GM18498 (cell line): Measurements from ENCODE around the gene MS4A7.

Experiments
- ATAC-seq: cut with Tn5 transposase; IDR thresholded peaks from one replicate; pipeline ENCODE4 v1.9.1; 2021; ENCODE audit warnings: mild to moderate bottlenecking, moderate library complexity; ENCODE audit not compliant: unreplicated experiment

MS4A7 gene

DNA sequence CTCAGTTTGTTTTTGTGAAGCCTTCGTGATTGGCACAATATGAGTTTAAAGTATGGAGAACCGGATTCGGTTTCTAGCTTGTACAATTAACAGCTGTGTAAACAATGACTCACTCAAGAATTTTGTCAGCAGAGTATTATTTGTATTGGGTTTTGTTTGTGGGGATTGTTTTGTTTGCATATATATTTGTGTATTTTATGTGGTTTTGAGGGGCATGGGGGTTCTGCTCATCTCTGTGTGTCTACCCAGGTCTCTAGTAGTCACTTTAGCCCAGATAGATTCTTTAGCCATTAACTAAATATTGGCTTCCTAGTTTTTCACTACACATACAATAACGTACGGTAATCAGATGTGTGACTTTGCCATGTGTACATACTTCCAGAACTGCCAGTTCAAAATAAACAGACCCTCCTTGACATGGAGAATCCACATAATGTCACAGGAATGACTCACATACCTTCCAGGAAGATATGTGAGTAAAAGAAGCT is 7.5 kb upstream of the MS4A7 start:
- no peak for ATAC-seq

DNA sequence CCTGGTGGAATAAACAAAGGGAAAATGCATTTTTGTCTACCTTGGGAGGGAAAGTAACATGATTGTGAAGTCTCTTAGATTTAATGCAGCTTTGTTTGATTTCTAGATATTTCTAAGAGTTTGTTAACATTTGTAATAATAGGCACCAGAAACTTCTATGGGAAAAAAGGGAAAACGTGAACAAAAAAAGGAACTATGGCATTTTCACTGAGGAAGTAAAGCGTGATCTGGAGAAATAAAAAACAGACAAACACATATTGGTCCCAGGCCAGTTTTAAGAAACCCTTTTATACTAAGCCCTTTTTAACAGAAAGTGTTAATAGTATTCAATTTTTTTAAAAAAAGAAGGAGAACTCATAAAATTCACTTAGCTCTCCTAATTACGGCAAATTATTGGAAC is 6.9 kb upstream of the MS4A7 start:
- ATAC-seq: no peak

DNA sequence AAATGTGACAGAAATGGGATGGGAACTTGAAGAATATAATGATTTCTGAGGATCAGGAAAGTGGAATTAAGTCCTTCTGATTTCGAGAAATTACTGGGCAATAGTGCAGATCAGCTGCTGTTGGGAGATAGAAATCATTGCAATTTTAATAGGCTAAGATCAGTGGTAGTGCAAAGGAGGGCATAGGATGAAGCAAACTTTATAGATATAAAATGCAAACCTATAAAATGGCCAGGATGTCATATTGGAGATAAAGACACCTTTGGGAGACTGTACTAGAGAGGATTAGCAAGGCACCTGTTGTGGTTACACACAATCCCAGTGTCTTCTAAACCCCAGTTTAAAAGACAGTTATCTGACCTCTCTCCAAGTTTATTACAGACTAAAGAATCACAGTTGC is 6.5 kb upstream of the MS4A7 start:
- no peak for ATAC-seq

DNA sequence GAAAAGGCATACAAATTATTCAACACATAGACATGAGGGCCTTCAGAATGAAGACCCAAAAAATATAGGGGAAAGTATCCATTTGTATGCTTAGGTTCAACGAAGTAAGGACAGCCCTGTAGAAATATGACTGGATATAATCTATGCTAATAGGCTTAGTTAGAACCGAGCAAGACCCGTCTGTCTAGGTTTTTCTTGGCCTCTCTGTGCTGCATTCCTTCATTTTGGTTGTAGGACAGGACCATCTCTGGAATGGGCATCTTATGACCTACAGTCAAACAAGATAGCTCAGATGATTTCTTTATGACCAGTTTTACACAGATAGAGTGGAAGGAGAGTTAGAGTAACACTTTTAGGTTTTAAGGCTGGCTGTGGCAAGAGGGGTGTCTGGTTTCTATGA is 5.6 kb upstream of the MS4A7 start:
- no peak for ATAC-seq

DNA sequence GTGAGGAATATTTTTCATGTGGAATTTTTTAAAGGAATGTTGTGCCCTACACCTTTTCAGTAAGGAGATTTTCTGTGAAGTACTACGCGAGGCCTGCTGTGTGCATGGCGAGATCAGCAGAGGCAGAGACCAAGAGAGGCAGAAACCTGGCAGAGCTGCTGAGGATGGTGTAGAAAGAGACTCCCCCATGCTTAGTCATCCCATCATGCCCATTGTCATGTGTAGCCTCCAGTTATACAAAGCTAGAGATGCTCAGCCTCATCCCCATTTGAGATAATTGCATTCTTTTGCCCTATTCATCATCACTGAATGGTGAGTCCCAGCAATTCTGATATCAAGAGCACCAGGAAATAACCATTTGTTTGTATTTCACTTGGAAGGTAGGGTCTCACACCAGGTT is 3.0 kb upstream of the MS4A7 start:
- no peak for ATAC-seq

DNA sequence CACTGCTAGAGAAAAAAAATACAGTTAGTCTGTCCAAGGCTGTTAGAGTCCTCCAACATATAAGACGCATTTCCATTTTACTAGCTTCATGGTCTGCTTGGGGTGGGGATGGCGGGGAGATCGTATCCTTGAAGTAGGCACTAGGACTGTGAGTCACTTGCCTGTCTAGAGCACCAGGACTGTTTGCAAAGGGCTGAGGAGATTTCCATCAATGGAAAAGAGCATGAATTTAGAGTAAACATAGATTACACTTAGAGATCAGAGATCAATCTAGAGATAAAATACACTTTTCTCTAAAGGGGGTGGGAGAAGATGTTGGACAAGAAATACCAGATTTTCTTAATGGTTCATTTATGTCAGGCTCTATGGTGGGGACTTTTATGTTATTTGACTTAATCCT is 1.7 kb upstream of the MS4A7 start:
- no peak for ATAC-seq

DNA sequence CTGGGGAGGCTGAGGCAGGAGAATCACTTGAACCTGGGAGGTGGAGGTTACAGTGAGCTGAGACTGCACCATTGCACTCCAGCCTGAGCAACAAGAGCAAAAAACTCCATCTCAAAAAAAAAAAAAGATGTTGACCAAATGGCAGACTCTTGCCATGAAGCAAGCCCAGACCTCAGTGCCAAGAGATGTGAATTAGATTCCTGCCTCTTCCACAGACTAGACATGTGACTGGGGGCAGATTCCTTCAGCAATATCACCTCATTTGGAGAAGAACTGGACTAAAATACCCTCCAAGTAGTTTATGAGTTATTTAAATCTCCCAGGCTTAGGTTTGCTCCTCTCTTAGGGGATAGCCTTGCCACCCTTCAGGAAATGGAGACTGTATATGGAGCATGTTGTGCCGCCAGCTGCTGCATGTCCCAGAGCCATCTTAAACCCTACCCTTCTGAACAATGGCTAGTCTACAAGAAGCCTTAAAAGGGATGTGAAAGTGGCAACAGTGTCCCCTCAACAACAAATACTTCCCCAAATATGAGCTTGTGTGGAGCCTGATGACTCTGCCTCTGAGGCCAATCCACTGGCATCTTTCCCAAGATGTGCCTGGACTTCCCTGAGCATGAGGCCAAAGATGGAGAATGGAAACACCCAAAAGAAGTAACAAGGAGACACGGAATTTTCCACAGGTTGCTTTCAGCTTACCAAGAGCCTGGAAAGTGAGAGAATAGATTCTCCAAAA is 763 bp upstream of the MS4A7 start:
- peak; percentile 56 for ATAC-seq

DNA sequence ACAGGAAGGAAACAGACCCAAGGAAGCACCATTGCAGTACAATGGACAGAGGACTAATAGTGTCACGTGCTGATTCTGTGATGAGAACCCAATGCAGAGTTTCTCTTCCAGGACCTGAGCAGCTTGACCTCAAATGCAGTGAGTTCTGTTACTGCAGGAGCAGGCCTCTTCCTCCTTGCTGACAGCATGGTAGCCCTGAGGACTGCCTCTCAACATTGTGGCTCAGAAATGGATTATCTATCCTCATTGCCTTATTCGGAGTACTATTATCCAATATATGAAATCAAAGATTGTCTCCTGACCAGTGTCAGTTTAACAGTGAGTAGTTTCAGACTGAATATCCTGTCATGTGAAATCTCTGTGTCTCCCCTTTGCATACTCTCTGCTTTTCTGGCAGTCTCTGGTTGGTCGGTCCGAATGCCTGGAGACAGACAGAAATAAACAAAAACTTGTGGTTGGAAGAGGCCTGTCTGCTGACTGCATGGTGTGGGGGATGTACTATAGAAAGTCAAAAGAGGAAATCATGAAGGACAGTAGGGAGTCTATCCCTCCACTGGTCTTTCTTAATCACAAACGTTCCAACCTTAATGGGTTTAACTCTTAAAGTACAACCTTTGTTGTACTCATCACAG is 11.1 kb downstream of the MS4A7 start:
- peak; percentile 92 for ATAC-seq

DNA sequence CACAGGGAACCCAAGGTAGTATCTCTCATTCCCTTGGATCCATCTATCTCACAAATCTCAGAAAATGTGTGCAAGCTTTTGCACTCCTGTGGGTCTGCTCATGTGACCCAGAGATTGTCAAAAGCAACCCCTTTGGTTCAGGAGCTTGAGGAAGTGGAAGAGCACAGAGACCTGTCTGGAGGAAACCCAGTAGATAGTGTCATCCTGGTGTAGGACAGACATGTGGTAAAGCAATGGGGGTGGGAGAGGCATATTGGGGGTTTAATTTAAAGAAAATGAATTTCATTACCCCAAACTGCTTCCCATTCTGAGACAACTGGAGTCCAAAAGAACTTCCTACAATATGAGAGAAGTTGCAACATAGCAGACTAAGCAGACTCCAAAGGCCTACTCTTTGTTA is 12.1 kb downstream of the MS4A7 start:
- no peak for ATAC-seq

DNA sequence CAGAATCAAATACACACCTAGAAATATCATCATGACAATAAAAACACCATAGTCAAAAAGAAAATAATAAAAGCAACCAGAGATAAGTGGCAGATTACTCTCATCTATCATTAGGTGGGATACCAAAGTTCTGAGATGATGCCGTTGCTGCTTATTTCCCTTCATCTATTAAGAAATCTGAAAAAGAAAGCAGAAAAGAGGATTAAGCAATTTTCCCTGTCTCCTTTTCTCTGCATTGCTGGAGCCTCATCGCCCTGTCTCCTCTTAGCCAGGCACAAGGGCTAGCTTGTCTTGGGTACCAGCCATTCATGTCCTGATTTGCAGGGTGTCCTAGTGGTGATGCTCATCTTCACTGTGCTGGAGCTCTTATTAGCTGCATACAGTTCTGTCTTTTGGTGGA is 14.0 kb downstream of the MS4A7 start:
- no peak for ATAC-seq

DNA sequence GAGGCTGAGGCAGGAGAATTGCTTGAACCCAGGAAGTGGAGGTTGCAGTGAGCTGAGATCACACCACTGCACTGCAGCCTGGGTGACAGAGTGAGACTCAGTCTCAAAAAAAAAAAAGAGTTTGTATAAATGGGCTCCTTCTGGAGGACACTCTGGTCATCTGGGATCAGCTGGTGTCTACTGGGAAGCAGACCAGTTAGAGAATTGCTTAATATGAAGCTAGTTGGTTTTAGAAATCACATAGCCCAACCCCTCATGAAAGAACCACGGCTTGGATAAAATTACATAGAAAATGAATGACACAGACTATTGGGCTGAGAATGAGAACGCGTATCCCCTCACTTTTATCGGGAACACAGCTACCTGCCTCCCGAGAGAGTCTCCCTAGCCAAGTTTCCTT is 14.7 kb downstream of the MS4A7 start:
- no peak for ATAC-seq

DNA sequence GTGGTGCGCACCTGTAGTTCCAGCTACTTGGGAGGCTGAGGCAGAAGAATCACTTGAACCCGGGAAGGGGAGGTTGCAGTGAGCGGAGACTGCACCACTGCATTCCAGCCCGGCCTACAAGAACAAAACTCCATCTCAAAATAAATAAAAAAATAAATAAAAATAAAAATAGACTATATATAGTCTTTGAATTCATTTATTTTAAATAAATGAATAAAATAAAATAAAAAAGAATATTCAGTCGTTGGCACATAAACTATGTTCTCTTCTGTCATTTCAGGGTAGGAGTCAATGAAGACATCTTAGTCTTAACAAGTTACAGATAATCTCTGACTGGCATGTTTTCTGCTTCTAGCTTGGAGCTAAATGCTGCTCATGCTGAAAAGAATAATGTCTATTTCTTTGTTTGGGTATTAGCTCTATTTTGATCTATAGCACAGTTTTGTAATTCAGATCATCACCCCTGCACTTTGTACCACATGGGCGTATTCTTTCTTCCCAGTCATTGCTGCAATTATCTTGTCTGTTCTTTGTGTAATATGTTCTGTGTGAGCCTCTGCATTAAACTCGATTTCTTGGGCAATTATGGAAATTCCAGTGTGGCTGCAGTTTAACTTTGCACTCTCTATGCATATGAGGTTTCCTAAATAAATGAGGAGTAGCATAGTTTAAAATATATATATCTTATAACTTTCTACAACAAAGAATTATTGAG is 16.5 kb downstream of the MS4A7 start:
- ATAC-seq: no peak

DNA sequence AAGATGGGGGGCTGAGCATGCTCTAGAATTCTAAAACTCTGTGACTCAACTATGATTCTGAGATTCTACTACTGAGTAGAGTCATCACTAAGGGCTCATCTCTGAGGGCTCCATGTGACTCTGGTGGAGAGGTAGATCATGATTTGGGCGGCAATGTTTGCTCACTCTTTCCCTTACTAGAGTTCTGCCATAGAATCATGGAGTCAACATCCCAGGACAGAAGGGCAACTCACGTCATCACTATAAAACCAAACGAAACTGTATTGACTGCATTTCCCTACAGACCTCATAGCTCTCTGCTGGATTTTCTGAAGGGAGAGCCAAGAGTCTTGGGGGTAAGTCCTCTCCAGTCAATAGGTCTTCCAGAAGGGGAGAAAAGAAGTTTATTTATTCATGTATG is 18.1 kb downstream of the MS4A7 start, which contains the start of gene MS4A14:
MS4A14 (plus strand) TSS at position 78 of the 400 bp plus-strand sequence; CDS start at position 198, 120 bp downstream.
- peak; percentile 21 for ATAC-seq

DNA sequence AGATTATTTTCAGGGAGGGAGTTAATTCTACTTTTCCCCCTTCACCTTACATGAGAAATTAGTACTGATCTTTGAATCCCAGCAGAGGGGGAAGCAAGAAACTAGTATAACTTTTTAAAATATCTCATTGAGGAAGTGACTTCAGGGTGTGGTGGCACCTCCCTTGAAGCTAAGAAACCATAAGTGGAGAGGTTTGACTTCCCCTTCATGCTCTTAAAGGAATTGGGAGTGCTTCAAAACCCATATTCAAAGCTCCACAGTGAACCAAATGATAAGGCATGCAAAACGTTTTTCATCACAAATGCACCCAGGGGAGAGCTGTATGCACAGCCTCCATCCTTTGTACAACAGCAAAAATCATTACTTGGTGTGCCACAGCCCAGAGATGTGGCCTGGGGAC is 18.5 kb downstream of the MS4A7 start:
- peak; percentile 72 for ATAC-seq

DNA sequence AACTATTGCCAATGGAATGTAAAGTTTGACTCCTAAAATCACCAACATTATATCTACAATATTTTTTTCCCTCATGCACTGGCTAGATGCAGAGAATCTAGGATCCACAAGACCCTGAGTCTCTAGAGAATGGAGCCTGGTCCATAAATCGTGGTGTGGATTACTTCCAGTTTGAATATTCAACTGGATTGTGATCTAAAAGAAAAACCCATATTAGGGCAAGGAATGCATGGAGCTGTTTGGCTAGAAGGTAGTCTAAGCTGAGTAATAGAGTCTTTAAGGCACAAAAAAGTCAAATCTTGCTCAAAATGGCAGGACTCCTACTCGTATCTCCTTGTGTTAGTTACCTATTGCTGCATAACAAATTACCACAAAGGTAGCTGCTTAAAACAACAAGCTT is 41.7 kb downstream of the MS4A7 start:
- no peak for ATAC-seq

DNA sequence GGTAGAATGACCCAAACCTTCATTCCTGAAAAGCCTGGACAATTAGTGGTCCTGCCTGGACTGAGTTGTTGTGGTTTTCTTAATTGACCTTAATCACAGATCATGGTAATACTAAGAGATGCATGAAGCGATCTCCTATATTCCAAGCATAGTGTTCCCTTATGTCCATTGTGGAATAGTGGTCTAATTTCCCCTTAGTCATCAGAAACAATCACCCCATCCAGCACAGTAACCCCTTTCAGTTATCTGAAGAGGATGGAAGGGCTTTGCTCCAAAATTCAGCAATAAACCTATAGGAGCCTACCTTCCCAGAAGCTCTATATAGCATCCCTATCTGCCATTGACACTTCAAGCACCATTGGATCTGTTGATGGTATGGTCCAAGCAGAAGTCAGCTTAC is 44.3 kb downstream of the MS4A7 start:
- ATAC-seq: no peak

DNA sequence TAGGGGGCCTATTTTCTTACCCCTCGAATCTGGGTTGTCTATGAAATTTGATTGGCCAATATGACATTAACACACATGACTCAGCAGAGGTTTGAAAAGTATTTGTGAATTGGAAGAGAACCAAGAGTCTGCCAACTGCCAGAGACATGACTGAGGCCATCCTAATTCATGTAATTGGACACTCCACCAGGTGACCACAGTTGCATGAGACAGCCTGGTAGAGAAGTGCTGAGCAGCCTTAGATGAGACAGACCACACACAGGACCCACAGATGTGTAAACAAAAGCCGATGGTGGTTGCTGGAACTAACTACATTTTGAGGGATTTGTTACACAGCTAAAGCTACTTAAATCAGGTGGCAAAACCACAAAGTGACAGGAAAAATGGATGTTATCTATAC is 50.2 kb downstream of the MS4A7 start:
- no peak for ATAC-seq

DNA sequence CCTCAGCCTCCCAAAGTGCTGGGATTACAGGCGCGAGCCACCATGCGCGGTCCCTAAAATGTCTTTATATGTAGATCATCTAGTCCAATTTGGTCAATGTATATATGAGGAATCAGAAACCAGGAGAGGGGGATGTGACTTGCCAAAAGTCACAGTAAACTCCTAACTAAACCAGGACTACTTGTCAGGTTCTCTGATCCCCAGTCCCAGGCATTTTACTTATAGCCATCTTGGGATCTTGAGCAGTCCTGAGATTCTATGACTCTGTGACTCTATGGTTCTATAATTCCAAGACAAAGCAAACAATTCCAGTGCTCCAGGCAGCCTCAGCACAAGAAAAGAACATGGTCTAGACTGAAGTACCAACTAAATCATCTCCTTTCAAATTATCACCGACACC is 50.9 kb downstream of the MS4A7 start, which contains the start of gene MS4A5:
MS4A5 (plus strand) TSS at position 301 of the 400 bp plus-strand sequence. CDS start 103 bp downstream, outside the sequence.
- ATAC-seq: no peak

DNA sequence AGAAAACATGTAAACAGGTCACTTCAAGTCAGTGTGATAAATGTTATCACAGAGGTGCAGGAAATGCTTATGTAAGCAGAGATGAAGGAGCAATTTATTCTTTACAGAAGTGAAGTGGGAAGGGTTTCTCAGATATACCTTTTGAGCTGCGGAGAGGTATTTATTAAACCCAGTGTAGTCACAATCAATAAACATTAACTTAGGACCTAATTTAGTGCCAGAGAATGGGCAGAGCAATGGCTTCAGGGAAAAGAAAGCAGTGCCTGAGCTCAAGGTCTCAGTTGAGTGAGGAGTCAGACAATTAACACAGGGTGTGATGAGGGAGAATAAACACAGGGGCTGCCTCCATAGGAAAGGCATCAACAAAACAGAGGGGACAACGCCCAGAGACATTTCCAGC is 52.9 kb downstream of the MS4A7 start:
- no peak for ATAC-seq

DNA sequence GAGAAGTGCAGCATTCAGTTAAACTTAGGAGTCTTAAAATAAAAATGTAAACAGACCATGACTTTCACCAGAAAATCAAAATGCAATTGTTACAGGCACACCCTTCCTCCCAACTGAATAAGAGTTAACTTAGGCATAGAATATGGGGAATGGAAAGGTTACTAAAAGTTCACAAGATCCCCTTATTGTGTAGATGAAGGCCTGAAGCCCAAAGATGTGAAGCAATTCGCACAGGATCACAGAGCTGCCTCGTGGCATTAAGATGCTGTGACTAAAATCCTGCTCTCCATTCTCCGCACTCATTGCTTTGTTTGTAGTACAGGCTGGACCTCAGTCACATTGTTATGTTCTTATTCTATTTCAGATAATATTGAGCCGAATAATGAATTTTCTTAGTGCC is 55.1 kb downstream of the MS4A7 start:
- no peak for ATAC-seq
